B cell (primary cell): ENCODE measurements around the gene NUMBL.

Experiments
- EZH2 ChIP-seq: IDR thresholded peaks from 2 replicates; pipeline ENCODE4 v1.6.1; 2012; ENCODE audit warnings: borderline replicate concordance, low read depth, mild to moderate bottlenecking, moderate library complexity, low read length; ENCODE audit not compliant: insufficient read depth, poor library complexity, severe bottlenecking
- TF ChIP-seq, protein P1 (sequence below): fragments of 200-600 bp; IDR thresholded peaks from one replicate; pipeline ENCODE4 v1.8.0; 2022; ENCODE audit warnings: antibody characterized with exemption, mild to moderate bottlenecking

DNA sequence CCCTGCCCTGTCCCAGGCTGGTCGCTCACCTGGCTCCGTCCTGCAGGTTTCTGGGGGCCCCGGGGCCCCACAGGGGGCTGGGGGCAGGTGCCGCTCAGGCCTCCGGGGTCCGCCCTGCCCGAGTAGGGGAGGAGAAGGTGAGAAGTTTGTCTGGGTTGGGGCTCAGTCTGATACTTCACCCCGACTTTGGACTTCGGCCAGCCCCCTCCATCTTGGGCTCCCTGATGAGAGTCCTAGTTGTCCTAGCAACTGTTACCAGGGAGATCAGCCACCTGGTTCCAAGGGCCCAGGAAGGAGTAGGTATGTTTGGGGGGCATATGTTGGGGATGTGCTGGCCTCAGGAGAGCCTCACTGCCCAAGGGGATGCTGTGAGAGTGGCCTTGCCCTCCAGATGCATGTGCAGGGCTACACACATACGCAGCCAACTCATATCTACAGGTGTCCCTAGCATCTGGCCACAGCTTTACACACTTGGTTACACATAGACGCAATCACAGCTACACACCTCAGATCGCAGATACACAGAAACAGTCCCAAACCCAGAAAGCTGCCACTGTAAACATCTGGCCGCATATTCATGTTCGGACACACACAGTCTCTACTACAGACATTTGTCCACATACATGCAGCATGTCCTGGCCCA, 3.4 kb downstream of the NUMBL start:
- TF ChIP-seq, protein P1, sequence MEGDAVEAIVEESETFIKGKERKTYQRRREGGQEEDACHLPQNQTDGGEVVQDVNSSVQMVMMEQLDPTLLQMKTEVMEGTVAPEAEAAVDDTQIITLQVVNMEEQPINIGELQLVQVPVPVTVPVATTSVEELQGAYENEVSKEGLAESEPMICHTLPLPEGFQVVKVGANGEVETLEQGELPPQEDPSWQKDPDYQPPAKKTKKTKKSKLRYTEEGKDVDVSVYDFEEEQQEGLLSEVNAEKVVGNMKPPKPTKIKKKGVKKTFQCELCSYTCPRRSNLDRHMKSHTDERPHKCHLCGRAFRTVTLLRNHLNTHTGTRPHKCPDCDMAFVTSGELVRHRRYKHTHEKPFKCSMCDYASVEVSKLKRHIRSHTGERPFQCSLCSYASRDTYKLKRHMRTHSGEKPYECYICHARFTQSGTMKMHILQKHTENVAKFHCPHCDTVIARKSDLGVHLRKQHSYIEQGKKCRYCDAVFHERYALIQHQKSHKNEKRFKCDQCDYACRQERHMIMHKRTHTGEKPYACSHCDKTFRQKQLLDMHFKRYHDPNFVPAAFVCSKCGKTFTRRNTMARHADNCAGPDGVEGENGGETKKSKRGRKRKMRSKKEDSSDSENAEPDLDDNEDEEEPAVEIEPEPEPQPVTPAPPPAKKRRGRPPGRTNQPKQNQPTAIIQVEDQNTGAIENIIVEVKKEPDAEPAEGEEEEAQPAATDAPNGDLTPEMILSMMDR: no peak
- TF ChIP-seq EZH2: no peak
